ENCODE results near the gene MITF.
"Not testable (repeated sequence)": the region's sequence is repeated elsewhere in the genome, so short reads cannot be mapped to it uniquely, and the experiment has no call there.

The MITF gene

DNA sequence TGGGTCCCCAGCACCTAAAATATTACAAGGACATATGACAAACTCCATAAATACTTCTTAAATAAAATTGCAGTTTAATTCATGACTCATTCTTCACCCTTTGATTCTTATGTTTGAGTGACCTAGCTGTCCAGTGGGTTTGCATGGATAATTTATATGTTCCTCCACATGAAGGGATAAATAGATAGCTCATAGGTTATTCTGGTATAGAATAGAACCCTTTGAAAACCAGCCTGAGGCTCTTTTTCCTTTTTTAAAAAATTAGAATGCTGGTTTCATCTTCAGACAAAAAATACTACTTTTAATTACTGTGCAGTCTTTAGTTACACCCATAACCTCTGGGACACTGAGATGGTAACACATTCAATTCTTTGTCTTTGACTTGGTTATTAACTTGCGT, 163.1 kb downstream of the MITF start:
- DNase-seq (ENCODE audit: low read depth in 1 of 2, low spot score in 1 of 2): no peak

DNA sequence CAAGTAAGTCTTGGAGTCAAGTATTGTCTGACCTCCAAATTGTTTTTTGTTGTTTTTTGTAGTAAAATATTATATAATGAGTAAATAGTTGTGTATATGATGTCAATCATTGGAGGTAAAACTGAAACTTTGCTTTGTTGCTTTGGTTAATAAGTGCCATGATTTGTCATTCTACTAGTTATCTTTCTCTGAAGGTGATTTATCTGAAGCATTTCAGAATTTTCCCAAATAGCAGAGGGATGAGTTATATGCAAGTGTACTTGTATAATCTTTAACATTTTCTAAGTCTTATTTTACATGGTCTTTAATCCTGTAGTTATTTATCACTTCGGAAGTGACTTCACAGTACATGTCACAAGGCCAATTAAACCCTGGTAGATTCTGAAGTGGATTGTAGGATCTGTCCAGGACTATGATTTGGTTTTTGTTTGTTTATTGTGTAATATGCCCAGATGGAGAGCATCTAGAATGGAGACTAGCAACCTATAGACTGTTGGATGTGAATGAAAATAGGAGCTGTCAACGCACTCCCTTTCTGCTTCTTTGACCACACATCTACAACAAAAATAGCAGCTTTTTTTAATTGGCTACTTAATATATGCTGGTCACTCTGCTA, 167.2 kb downstream of the MITF start:
- DNase-seq (ENCODE audit: low read depth in 1 of 2, low spot score in 1 of 2): no peak

DNA sequence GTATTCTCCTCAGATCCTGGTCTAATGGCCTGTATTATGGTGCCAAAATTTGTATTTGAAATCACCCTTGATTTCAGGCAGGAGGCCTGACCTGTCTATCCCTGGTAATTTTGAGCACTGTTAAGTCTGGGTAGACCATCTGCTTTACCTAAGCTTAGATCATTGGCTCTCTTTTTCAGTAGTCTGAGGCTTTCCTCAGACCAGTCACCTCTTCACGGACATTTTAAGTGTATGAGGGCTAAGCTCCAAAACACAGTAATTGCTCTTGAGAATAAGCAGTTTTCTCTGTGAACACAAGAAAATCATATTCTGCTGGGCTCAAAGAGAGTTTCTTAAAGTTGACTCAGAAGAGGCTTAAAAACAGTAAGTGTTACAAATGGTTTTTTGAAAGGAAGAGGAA, 168.3 kb downstream of the MITF start:
- DNase-seq (ENCODE audit: low read depth in 1 of 2, low spot score in 1 of 2): no peak

- not testable (repeated sequence) for DNase-seq (ENCODE audit: low read depth in 1 of 2, low spot score in 1 of 2)
Observed at GRCh38 chr3:69909859-69910258, 170.6 kb downstream of the MITF start.

GRCh38 chr3:69913422-69913821, 174.2 kb downstream of the MITF start:
- no peak for DNase-seq (ENCODE audit: low read depth in 1 of 2, low spot score in 1 of 2)

GRCh38 chr3:69914395-69914794, 175.1 kb downstream of the MITF start:
- DNase-seq (ENCODE audit: low read depth in 1 of 2, low spot score in 1 of 2): no peak

GRCh38 chr3:69915726-69916125, 176.5 kb downstream of the MITF start:
- DNase-seq (ENCODE audit: low read depth in 1 of 2, low spot score in 1 of 2): no peak

DNA sequence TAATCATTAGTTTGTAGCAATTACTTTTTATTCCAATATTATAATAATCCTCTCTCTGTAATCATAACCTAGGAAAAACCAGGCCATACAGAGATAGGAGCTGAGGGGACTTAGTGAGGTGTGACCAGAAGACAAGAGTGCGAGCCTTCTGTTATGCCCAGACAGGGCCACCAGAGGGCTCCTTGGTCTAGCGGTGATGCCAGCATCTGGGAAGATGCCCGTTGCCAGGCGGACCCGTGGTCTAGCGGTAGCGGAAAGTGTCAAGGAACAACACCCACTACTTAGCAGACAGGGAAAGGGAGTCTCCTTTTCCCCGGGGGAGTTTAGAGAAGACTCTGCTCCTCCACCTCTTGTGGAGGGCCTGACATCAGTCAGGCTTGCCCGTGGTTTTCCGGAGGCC, 180.7 kb downstream of the MITF start:
- not testable (repeated sequence) for DNase-seq (ENCODE audit: low read depth in 1 of 2, low spot score in 1 of 2)

DNA sequence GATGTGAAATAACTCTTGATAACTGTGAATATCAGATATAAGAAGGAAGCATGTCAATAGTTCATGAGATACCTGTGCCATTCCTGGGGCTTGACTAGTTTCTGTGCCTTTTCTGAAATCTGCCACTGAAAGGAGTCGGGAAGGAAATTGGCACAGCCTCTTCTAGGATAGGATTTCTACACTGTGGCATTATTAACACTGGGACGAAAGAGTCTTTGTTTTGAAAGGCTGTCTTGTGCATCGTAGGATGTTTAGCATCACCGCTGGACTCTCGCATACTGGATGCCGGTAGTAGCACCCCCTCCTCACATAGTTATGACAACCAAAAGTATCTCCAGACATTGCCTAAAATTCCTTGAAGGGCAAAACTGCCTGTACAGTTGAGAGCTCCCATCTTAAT, 182.4 kb downstream of the MITF start:
- no peak for DNase-seq (ENCODE audit: low read depth in 1 of 2, low spot score in 1 of 2)

GRCh38 chr3:69922521-69923000, 183.3 kb downstream of the MITF start:
- DNase-seq (ENCODE audit: low read depth in 1 of 2, low spot score in 1 of 2): no peak

DNA sequence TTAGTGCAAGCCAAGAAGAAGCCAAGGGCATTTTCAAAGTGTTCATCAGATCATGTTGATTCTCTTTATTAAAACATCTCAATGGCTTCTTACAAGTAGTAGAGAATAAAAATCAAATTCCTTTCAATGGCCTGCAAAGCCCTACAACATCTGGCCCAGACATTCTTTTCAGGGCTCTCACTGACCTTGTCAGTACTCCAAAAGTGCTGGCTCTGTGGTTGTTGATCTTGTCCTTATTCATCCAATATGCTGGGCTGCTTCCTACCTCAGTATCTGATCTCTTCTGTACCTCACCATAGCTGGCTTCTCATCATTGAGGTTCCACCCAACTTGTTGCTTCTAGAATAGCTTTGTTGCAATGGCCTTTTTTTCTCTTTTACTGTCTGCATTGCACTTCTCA, 186.2 kb downstream of the MITF start:
- DNase-seq (ENCODE audit: low read depth in 1 of 2, low spot score in 1 of 2): no peak

DNA sequence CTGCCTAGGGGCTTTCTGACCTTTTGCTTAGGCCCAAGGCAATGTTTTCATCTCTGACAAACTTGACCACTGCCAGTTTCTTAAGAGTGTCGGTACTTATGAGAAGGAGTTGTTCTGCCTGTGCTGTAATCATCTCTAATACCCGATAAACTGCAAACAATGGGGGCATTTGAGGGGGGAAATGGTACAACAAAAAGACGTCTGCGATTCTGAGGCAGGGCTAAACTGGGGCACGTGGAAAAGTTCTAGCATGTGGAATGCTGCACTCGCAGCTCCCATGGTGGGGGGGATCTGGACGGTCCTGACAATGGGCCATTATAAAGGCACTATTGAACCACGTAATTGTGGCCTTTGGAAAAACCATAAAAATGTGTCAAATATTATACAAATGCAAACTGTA, 187.1 kb downstream of the MITF start:
- no peak for DNase-seq (ENCODE audit: low read depth in 1 of 2, low spot score in 1 of 2)

GRCh38 chr3:69927571-69927970, 188.3 kb downstream of the MITF start:
- DNase-seq (ENCODE audit: low read depth in 1 of 2, low spot score in 1 of 2): no peak

DNA sequence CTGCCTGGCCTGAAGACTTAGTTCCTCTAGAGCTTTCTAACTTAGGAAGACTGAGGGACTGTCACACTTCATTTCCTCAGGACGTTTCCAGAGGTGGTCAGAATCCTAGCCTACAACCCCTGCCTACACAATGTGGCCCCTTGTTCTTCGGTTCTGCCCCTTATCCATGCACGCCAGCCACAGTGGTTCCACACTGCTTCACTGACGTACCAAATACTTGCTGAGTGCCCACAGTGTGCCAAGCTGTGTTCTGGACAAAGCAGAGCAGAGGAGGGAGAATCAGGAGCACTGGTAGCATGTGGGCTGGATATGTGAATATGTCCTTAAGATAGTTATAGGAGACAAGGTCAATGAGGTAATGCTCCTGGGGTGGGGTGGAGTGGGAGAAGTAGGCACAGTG, 189.8 kb downstream of the MITF start:
- DNase-seq (ENCODE audit: low read depth in 1 of 2, low spot score in 1 of 2): no peak

DNA sequence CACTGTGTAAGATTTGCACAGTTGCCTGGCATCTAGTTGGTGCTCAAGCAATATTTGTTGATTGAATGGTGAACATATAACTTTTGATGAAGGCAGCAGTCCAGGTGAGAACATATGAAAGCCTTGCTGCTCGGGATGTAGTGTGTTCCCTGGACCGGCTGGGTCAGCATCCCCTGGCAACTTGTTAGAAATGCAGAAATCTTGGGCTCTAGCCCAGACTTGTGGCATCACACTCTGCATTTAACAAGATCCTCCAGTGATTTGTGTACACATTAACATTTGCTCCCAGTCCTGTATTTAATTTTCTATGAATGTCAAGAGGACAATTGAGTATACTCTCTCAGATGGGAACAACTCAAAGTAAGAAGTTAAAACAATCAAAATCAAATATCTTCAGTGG, 191.3 kb downstream of the MITF start:
- no peak for DNase-seq (ENCODE audit: low read depth in 1 of 2, low spot score in 1 of 2)

DNA sequence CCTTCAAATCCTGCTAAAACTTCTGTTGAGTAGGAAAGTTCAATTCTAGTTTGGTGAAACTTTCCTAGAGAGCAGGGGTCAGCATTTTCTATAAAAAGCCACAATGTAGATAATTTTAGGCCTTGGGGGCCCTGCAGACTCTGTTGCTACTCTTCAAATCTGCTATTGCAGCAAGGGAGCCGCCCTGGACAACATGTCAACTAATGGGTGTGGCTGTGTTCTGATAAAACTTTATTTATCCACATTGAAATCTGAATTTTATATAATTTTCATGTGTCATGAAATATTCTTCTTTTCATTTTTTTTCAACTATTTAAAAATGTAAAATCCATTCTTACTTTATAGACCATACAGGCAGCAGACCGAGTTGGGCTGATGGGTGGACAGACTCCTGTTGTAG, 192.8 kb downstream of the MITF start:
- DNase-seq (ENCODE audit: low read depth in 1 of 2, low spot score in 1 of 2): no peak

DNA sequence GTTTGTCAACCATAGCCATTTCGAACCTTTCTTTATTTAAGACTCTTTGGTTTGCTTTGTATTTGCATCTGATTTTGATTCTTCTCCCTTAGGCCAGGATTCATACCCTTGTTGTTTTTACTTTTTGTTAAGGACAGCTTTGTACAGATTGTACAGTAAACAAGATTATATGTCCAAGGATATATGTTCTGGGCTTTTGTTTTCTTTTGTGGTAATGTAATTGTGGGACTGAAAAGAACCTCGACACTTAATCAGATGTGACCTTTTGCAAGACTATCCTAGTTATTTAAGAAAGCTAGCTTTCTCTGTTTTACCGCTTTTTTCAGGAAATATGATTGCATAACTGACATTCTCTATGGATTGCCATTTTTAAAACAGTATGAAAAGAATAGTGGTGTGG, 193.2 kb downstream of the MITF start:
- DNase-seq (ENCODE audit: low read depth in 1 of 2, low spot score in 1 of 2): no peak

GRCh38 chr3:69934398-69934797, 195.1 kb downstream of the MITF start:
- DNase-seq (ENCODE audit: low read depth in 1 of 2, low spot score in 1 of 2): no peak

GRCh38 chr3:69936266-69936665, 197.0 kb downstream of the MITF start:
- DNase-seq (ENCODE audit: low read depth in 1 of 2, low spot score in 1 of 2): no peak

DNA sequence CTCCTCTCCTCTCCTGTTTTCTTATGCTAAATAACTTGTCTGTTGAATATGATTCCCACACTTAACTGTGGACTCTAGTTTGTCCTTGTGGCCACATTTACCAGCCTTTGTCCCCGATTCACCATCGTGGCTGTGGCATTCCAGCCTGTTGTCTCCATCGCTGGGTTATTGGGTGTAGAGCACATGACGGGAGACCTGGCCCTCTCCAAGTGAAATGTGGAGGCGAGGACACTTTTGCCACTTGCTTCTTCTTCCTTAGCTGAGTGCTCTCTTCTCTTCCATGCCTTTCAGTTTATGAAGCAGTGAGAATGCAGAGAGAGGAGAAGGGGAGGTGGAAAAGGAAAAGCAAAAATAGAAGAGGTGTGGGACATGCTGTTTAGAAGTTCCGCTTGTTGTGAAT, 198.8 kb downstream of the MITF start:
- DNase-seq (ENCODE audit: low read depth in 1 of 2, low spot score in 1 of 2): no peak

DNA sequence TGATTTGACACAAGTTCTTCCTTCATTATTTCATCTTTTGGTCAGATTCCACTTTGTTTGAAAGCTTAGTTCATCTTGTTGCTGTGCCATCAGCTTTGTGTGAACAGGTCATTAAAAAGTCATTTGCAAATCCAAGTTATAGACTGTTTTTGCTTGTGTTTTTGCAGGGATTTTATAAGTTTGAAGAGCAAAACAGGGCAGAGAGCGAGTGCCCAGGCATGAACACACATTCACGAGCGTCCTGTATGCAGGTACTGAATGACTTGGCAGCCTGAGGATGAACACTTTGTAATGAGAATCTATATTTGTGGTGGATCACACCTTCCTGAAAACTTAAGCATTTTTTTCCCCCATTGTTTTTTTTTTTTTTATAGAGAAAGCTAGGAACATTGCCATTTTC, 199.7 kb downstream of the MITF start:
- no peak for DNase-seq (ENCODE audit: low read depth in 1 of 2, low spot score in 1 of 2)

GRCh38 chr3:69941037-69941436, 201.8 kb downstream of the MITF start:
- no peak for DNase-seq (ENCODE audit: low read depth in 1 of 2, low spot score in 1 of 2)

DNA sequence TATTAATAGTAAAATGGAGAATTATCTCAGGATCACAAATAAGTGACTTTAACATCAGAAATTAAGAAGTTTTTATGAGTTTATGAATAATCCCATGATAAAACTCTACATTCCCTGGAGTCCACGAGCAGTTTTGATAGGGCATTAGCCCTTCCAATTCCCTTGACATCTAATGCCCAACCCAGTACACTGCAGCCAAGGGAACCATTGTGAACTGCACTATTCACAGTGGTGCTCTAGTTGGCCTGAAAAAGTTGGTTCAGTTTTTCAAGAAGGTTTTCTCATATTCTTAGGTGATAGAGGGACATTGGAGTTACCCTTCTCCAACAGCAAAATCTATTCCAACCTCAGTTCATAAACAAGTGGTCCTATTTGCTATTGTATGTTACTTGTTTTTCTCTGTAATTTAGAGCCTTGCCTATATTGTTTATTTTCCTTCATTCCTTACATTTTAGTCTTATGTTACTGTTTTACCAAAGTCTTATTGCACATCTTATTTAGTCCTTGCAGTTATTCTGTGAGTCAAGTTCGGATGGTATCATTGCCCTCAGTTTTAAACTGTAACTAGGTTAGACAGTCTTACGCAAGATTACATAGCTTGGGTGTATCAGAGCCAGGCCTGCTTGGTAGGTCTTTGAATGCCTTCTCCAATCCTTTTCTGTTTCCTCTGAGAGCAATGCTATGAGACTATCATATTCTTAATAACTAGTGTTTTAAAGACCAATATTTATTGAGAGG, 202.3 kb downstream of the MITF start:
- DNase-seq (ENCODE audit: low read depth in 1 of 2, low spot score in 1 of 2): no peak

Data from activated T-helper 1 cell treated with anti-CD3 and anti-CD28 coated beads, Interleukin-2, amount 50 U/mL, for 16 hours (primary cell).